Kasumi-1 (cell line): ENCODE data around the gene GMPS.
"Not testable (repeated sequence)": the region's sequence is repeated elsewhere in the genome, so short reads cannot be mapped to it uniquely, and the experiment has no call there.

ENCODE experiments used
- DNase-seq, 2 experiments: peaks; one replicate each; lab custom pipeline; 2025; lab: John Stamatoyannopoulos, UW

GMPS gene

GRCh38 chr3:155872904-155873646 is 2.6 kb downstream of the GMPS start:
- no peak for DNase-seq

DNA sequence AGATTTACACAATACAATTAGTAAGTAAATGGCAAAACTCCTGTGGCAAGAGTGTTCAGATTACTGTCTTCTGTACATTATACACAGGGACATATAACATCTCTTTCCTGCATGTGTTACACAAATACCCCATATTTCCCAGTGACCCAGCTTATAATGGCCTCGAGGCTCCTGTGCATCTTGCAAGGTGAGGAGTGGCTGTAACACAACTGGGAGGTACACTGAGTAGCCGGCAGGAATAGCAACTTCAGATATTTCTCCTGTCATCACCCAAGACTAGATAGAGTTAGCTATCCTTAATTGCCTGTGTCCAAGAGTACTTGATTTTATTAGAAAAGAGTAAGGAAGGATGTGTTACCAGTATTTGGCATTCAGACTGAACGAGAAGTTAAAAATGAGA is 5.6 kb downstream of the GMPS start:
- no peak for DNase-seq

DNA sequence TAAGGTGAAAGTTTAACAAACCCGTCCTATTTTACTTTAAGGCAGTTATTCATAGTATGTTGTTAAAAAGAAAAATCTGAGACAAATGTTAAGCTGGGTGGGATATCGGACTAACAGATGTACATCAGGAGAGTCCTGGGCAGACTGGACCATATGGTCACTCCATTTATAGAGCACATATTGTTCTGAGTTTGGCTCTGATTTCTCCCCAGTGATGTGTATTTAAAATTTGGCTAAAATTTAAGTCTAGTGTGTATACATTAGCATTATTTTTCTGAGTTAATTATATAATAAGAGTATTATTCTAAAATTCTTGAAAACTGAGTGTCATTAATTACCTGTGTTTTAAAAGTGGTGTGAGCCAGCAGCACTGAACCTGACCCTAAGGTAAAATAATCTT is 6.1 kb downstream of the GMPS start:
- no peak for DNase-seq

DNA sequence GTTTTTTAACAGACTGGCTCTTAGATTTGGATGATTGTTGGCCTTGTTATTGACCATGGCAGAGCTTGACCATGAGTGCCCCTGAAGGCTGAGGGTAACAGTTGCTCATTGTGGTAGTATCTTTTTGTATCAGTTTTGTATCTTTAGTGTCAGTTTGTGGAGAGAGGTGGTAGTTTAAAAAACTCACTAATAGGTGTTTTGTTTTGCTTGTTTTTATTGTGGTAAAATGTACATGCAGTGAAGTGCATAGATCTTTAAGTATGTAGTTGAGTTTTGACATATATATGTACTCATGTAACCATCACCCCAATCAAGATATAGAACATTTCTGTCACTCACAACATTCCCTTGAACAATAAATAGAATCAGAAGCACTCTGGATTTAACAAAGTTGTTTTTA is 9.8 kb downstream of the GMPS start:
- DNase-seq: no peak

DNA sequence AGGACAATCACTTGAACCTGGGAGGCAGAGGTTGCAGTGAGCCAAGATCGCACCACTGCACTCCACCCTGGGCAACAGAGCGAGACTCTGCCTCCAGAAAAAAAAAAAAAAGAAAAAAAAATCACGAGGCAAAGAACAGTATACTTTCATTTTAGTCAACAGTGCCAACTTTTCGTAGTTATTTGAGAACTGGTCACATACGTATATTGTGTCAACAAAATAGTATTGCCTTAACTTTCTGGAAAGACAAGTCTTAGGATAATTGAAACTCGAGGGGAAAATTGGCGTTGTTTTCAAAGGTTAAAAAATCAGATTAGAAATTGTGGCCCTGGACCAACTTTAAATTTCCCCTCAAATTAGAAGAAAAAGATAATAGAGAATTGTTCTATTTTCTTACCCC is 13.8 kb downstream of the GMPS start:
- no peak for DNase-seq

DNA sequence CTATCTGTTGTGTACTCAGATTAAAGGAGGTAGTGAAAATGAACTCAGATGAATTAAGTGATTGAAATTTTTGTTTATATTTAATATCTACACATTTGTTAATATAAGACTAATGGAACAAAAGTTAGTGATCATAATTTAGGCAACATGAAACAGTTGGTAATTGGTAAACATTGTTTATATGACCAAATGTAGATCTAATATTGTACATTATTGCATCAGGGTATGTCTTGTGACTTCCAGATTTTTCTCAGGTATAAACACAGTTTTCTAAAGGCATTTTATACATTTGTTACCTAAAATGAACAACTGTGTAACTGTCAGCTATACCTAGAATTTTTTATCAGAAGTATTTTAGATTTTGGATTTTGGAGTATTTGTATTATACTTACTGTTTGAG is 14.8 kb downstream of the GMPS start:
- no peak for DNase-seq

- DNase-seq: not testable (repeated sequence)
Observed at GRCh38 chr3:155886348-155886747, 15.9 kb downstream of the GMPS start.

- no peak for DNase-seq
Observed at GRCh38 chr3:155886915-155887314, 16.5 kb downstream of the GMPS start.

- no peak for DNase-seq
Observed at GRCh38 chr3:155889212-155889611, 18.8 kb downstream of the GMPS start.

- DNase-seq: no peak
Observed at GRCh38 chr3:155889952-155890351, 19.5 kb downstream of the GMPS start.

- DNase-seq: no peak
Observed at GRCh38 chr3:155890671-155891190, 20.3 kb downstream of the GMPS start.

- DNase-seq: no peak
Observed at GRCh38 chr3:155891321-155891720, 20.9 kb downstream of the GMPS start.

GRCh38 chr3:155895379-155895900 is 25.0 kb downstream of the GMPS start:
- no peak for DNase-seq

DNA sequence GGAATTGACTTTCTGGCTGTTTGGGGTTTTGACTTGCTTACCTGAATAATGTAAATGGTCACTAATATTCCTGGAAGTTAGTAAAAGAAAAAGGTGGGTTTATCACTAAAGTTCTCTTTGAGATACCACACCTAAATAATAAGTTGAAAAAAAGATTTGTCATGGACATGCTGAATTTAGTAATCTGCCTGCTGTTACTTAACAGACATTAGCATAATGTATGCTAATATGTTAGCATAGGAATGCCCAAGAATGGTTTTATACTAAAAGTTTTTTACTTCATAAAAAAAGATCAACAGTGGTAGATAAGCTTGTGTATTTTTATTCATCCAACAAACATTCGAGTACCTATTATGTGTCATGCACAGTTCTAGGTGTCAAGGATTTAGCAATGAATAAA is 36.5 kb downstream of the GMPS start:
- no peak for DNase-seq

- peak; percentile 5 to 58 for DNase-seq
Observed at GRCh38 chr3:155908086-155908485, 37.6 kb downstream of the GMPS start.

GRCh38 chr3:155908605-155909004 is 38.2 kb downstream of the GMPS start:
- no peak for DNase-seq

- no peak for DNase-seq
Observed at GRCh38 chr3:155912090-155912489, 41.6 kb downstream of the GMPS start.

DNA sequence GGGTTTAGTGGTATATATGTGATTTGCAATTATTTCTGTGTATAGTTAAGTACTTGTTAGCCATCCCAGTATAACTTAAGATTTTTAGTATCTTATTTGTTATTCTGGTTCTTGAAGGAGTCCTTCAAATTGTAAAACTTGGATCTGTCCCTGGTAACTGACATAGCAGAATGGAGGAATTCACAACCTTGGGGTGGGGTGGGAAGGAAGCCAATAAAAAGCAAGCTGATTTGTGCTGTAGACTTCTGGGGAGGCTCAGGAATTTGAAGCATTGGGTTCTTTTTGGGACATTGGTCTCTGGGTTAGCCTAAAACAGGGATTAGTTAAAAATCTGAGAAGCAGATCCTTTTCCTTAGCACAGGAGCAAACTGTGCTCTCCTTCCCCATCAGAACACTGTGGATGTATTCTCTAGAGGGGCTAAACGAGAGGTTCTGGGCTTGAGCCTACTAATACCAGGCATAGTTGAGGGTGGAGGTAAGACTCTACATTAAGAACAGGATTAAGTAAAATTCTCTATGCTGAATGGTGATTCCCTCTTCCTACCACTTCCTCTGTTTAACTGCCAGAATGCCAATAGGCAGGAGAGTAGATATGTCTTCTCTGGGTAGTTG is 42.2 kb downstream of the GMPS start:
- DNase-seq: no peak

- no peak for DNase-seq
Observed at GRCh38 chr3:155917781-155918180, 47.3 kb downstream of the GMPS start.

DNA sequence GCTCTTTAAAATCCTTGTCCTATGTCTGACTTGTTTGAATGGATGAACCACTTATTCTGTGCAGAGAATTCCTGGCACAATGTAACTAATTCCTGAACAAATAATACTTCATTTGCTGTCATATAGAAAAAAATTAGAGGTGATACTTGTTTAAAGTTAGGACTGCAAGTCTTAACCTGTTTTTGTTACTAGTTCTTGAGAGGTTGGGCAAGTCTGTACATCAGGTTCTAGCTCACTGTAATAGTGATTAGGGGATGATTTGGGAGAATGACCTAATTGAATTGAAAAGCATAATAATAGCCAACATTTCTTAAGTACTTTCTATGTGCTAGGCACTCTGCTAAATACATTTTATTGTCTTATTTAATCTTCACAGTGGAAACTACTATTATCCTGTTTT is 49.3 kb downstream of the GMPS start:
- DNase-seq: no peak

DNA sequence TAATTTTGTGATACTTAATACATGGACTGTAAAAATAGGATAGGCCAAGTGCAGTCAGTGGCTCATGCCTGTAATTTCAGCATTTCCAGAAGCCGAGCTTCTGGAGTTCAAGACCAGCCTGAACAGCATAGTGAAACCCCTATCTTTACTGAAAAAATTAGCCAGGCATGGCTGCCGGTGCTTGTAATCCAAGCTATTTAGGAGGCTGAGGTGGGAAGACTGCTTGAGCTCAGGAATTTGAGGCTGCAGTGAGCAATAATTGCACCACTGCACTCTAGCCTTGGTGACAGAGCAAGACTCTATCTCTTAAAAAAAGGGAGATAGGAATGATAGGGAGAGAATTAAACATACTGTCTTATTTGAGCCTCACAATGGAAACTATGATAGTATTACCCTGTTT is 51.0 kb downstream of the GMPS start:
- no peak for DNase-seq

DNA sequence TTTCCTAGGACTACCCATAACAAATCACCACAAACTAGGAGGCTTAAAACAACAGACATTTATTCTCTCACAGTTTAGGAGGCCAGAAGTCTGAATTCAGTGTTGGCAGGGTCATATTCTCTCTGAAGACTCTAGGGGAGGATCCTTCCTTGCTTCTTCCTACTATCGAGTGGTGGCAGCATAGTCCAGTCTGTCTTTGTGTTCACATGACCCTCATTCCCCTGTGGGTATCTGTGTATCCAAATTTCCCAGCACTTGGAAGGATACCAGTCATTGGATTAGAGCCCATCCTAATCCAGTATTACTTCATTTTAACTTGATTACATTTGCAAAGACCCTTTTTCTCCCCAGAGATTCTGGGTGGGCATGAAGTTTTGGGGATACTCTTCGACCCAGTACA is 63.8 kb downstream of the GMPS start:
- DNase-seq: no peak

DNA sequence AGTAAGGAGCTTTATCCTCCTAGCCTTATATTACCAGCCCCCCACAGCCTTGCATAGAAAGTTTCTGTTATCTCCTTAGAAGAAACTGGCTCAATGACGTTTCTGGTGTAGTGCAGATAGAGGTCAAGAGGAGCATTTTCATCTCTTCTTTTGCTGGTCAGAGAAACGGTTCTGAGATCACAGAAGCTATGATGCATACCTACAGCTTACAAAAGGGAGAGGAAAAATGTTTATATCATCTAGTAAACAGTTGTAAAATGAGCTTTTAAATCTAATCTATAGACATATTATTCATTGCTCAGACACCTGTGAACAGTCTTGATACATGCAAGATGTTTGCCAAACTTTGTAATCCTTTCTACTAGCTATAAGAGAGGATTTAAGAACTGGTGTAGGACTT is 68.0 kb downstream of the GMPS start:
- no peak for DNase-seq

- no peak for DNase-seq
Observed at GRCh38 chr3:155941354-155941753, 70.9 kb downstream of the GMPS start.
